ENCODE results near the gene HES4.

GRCh38 chr1:997713-997992 lies 2.2 kb downstream of the HES4 start:
- TF ChIP-seq CTCF (IDR thresholded peaks at IDR 0.05; ENCODE audit: insufficient read depth, low read depth, low read length) (no peak), EZH2 (IDR thresholded peaks at IDR 0.05; ENCODE audit: insufficient read depth, low read length) (no peak)
